DOHH2 (cell line): Measurements from ENCODE around the gene MAGI3.

Source experiments
- H3F3A ChIP-seq: fragments of 200-600 bp; sonication (generic), shearing (Covaris generic); 2 replicates; pipeline ENCODE4 v1.6.0; 2016; ENCODE audit warnings: antibody characterized with exemption, mild to moderate bottlenecking; ENCODE audit not compliant: control insufficient read depth, insufficient read depth
- H3K27ac ChIP-seq: fragments of 200-600 bp; sonication (generic); 2 replicates; pipeline ENCODE4 v1.5.1; 2014; ENCODE audit warnings: low read depth, mild to moderate bottlenecking, low read length, moderate library complexity
- H3K27me3 ChIP-seq: fragments of 200-600 bp; sonication (generic); 2 replicates; pipeline ENCODE4 v1.6.1; 2014; ENCODE audit warnings: mild to moderate bottlenecking, low read length, mixed read lengths; ENCODE audit not compliant: control insufficient read depth
- H3K36me3 ChIP-seq: fragments of 200-600 bp; sonication (generic); 2 replicates; pipeline ENCODE4 v1.6.1; 2014; ENCODE audit warnings: mild to moderate bottlenecking, low read length, moderate library complexity, mixed read lengths; ENCODE audit not compliant: control insufficient read depth
- H3K4me1 ChIP-seq: fragments of 200-600 bp; sonication (generic); 2 replicates; pipeline ENCODE4 v1.6.1; 2014; ENCODE audit warnings: mild to moderate bottlenecking, low read length, mixed read lengths; ENCODE audit not compliant: control insufficient read depth
- H3K4me2 ChIP-seq: fragments of 200-600 bp; sonication (generic); 2 replicates; pipeline ENCODE4 v1.6.0; 2014; ENCODE audit warnings: mild to moderate bottlenecking, low read length, moderate library complexity
- H3K4me3 ChIP-seq: fragments of 200-600 bp; sonication (generic); 2 replicates; pipeline ENCODE4 v1.5.1; 2014; ENCODE audit warnings: mild to moderate bottlenecking, low read length, mixed read lengths
- H3K79me2 ChIP-seq: fragments of 200-600 bp; sonication (generic); 2 replicates; pipeline ENCODE4 v1.6.1; 2014; ENCODE audit warnings: mild to moderate bottlenecking, low read length, mixed read lengths; ENCODE audit not compliant: control insufficient read depth
- H3K9me2 ChIP-seq: fragments of 200-600 bp; sonication (generic); replicated peaks from 2 replicates; pipeline ENCODE4 v1.6.1; 2014; ENCODE audit warnings: mild to moderate bottlenecking, low read length, mixed read lengths; ENCODE audit not compliant: control insufficient read depth
- H3K9me3 ChIP-seq: fragments of 200-600 bp; sonication (generic); 2 replicates; pipeline ENCODE4 v1.6.1; 2014; ENCODE audit warnings: antibody characterized with exemption, low read length, mixed read lengths; ENCODE audit not compliant: control insufficient read depth, insufficient read depth
- H4K20me1 ChIP-seq: fragments of 200-600 bp; sonication (generic); 2 replicates; pipeline ENCODE4 v1.6.0; 2014; ENCODE audit warnings: low read depth, mild to moderate bottlenecking, antibody characterized with exemption, low read length, moderate library complexity; ENCODE audit not compliant: control insufficient read depth, insufficient read depth
- CTCF ChIP-seq: fragments of 200-600 bp; sonication (generic); IDR thresholded peaks from one replicate; pipeline ENCODE4 v1.5.1; 2014; ENCODE audit warnings: antibody characterized with exemption, mild to moderate bottlenecking, low read depth, low read length; ENCODE audit not compliant: poor library complexity, severe bottlenecking
- EZH2phosphoT487 ChIP-seq: fragments of 200-600 bp; sonication (generic); IDR thresholded peaks from 2 replicates; pipeline ENCODE4 v1.6.1; 2017; ENCODE audit warnings: borderline replicate concordance, mild to moderate bottlenecking, antibody characterized with exemption, low read length, moderate library complexity, mixed read lengths

Gene MAGI3

GRCh38 chr1:113576271-113576670 lies 186.0 kb downstream of the MAGI3 start:
- H3K4me2 ChIP-seq = no peak overlapping the region
- no peaks in the 10 kb centered on the region for H4K20me1 ChIP-seq
- no peaks in the 10 kb centered on the region for H3K36me3 ChIP-seq
- no peaks in the 10 kb centered on the region for H3K4me1 ChIP-seq
- H3K79me2 ChIP-seq = no peaks in the 10 kb centered on the region
- no peak overlapping the region for H3K4me3 ChIP-seq
- H3K27me3 ChIP-seq = no peaks in the 10 kb centered on the region
- no peak overlapping the region for H3K27ac ChIP-seq
- TF ChIP-seq CTCF (no peak), EZH2phosphoT487 (no peak)
- H3K9me2 ChIP-seq = no peaks in the 10 kb centered on the region
- H3K9me3 ChIP-seq = no peaks in the 10 kb centered on the region
- H3F3A ChIP-seq = no peaks in the 10 kb centered on the region

GRCh38 chr1:113579256-113580018 lies 189.1 kb downstream of the MAGI3 start:
- no peaks in the 10 kb centered on the region for H3K9me3 ChIP-seq
- H3K4me3 ChIP-seq = no peak overlapping the region
- H3K27me3 ChIP-seq = no peaks in the 10 kb centered on the region
- no peaks in the 10 kb centered on the region for H3K79me2 ChIP-seq
- no peak for TF ChIP-seq EZH2phosphoT487
- no peak for TF ChIP-seq CTCF
- no peak overlapping the region for H3K4me2 ChIP-seq
- no peaks in the 10 kb centered on the region for H4K20me1 ChIP-seq
- no peaks in the 10 kb centered on the region for H3K9me2 ChIP-seq
- no peaks in the 10 kb centered on the region for H3K36me3 ChIP-seq
- no peaks in the 10 kb centered on the region for H3K4me1 ChIP-seq
- H3F3A ChIP-seq = no peaks in the 10 kb centered on the region
- H3K27ac ChIP-seq = no peak overlapping the region

- Histone ChIP-seq H3F3A (no peaks in the 10 kb centered on the region), H3K9me3 (no peaks in the 10 kb centered on the region), H4K20me1 (no peaks in the 10 kb centered on the region), H3K36me3 (no peaks in the 10 kb centered on the region), H3K4me1 (no peaks in the 10 kb centered on the region), H3K9me2 (no peaks in the 10 kb centered on the region), H3K4me3 (no peak overlapping the region), H3K27ac (no peak overlapping the region), H3K27me3 (no peaks in the 10 kb centered on the region), H3K79me2 (no peaks in the 10 kb centered on the region), H3K4me2 (no peak overlapping the region)
- TF ChIP-seq CTCF (no peak), EZH2phosphoT487 (no peak)
Measured at GRCh38 chr1:113581323-113581722, 191.0 kb downstream of the MAGI3 start.
